ENCODE measurements around the gene NOXO1.

DNA sequence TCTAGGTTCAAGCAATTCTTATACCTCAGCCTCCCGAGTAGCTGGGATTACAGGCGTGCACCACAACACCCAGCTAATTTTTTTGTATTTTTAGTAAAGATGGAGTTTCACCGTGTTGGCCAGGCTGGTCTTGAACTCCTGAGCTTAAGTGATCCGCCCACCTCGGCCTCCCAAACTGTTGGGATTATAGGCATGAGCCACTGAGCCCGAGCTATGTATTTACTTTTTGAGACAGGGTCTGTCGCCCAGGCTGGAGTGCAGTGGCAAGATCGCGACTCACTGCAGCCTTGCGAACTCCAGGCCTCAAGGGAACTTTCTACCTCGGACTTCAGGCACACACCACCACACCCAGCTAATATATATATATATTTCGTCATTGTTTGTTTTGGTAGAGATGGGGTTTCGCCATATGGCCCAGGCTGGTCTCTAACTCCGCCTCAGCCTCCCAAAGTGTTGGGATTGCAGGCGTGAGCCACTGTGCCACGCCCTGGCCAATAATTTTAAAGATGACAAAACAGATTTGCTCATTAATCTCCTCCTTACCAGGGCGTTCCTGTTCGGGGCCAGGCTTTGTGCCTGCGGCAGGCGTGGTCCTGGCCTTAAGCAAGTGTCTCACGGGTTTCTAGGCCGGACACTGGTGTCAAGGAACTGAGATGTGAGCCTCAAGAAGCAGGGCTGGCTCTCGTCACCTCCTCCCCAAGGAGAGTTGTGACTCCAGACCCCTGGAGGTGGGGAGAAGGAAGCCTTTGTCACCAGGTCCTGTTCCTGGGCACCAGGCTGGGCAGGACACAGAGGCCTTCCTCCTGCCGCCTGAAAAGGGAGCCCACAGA is 34.1 kb upstream of the NOXO1 start:
- no peak for TF ChIP-seq MYC (IDR thresholded peaks at IDR 0.05; ENCODE audit: insufficient read depth, insufficient read length, insufficient replicate concordance, low read length, severe bottlenecking)
- no peak for TF ChIP-seq EZH2 (IDR thresholded peaks at IDR 0.05; ENCODE audit: borderline replicate concordance, control insufficient read depth, low read depth, low read length)
- no peak for TF ChIP-seq SP1 (IDR thresholded peaks at IDR 0.05; ENCODE audit: low read depth, low read length)
- TF ChIP-seq, protein P1, sequence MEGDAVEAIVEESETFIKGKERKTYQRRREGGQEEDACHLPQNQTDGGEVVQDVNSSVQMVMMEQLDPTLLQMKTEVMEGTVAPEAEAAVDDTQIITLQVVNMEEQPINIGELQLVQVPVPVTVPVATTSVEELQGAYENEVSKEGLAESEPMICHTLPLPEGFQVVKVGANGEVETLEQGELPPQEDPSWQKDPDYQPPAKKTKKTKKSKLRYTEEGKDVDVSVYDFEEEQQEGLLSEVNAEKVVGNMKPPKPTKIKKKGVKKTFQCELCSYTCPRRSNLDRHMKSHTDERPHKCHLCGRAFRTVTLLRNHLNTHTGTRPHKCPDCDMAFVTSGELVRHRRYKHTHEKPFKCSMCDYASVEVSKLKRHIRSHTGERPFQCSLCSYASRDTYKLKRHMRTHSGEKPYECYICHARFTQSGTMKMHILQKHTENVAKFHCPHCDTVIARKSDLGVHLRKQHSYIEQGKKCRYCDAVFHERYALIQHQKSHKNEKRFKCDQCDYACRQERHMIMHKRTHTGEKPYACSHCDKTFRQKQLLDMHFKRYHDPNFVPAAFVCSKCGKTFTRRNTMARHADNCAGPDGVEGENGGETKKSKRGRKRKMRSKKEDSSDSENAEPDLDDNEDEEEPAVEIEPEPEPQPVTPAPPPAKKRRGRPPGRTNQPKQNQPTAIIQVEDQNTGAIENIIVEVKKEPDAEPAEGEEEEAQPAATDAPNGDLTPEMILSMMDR (IDR thresholded peaks at IDR 0.05 in 2 of 3, conservative IDR thresholded peaks at IDR 0.05 in 1 of 3; ENCODE audit: control insufficient read depth in 2 of 3, extremely low read depth in 1 of 3, insufficient read depth in 1 of 3, low read depth in 3 of 3, low read length in 3 of 3) = no peak
- TF ChIP-seq, protein P2, sequence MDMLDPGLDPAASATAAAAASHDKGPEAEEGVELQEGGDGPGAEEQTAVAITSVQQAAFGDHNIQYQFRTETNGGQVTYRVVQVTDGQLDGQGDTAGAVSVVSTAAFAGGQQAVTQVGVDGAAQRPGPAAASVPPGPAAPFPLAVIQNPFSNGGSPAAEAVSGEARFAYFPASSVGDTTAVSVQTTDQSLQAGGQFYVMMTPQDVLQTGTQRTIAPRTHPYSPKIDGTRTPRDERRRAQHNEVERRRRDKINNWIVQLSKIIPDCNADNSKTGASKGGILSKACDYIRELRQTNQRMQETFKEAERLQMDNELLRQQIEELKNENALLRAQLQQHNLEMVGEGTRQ (IDR thresholded peaks at IDR 0.05; ENCODE audit: borderline replicate concordance, low read depth, low read length) = no peak
- TF ChIP-seq KDM1A (IDR thresholded peaks at IDR 0.05; ENCODE audit: borderline replicate concordance) = no peak
- no peak for TF ChIP-seq EP300 (IDR thresholded peaks at IDR 0.05; ENCODE audit: borderline replicate concordance in 1 of 2, control insufficient read depth in 1 of 2, low read depth in 2 of 2, low read length in 2 of 2)
- TF ChIP-seq TARDBP (IDR thresholded peaks at IDR 0.05; ENCODE audit: borderline replicate concordance) = no peak
- TF ChIP-seq TCF7 (IDR thresholded peaks at IDR 0.05; ENCODE audit: borderline replicate concordance) = no peak
- TF ChIP-seq POLR2AphosphoS5 (IDR thresholded peaks at IDR 0.05; ENCODE audit: low read length) = no peak
- TF ChIP-seq HCFC1 (IDR thresholded peaks at IDR 0.05; ENCODE audit: low read length) = no peak
- TF ChIP-seq, protein P3, sequence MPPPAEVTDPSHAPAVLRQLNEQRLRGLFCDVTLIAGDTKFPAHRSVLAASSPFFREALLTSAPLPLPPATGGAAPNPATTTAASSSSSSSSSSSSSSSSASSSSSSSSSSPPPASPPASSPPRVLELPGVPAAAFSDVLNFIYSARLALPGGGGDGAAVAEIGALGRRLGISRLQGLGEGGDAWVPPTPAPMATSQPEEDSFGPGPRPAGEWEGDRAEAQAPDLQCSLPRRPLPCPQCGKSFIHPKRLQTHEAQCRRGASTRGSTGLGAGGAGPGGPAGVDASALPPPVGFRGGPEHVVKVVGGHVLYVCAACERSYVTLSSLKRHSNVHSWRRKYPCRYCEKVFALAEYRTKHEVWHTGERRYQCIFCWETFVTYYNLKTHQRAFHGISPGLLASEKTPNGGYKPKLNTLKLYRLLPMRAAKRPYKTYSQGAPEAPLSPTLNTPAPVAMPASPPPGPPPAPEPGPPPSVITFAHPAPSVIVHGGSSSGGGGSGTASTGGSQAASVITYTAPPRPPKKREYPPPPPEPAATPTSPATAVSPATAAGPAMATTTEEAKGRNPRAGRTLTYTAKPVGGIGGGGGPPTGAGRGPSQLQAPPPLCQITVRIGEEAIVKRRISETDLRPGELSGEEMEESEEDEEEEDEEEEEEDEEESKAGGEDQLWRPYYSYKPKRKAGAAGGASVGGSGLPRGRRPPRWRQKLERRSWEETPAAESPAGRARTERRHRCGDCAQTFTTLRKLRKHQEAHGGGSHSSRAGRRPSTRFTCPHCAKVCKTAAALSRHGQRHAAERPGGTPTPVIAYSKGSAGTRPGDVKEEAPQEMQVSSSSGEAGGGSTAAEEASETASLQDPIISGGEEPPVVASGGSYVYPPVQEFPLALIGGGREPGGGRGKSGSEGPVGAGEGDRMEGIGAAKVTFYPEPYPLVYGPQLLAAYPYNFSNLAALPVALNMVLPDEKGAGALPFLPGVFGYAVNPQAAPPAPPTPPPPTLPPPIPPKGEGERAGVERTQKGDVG (CRISPR knock-in tag; IDR thresholded peaks at IDR 0.05) = no peak
- TF ChIP-seq ATF7 (IDR thresholded peaks at IDR 0.05; ENCODE audit: low read depth) = no peak

All from GM12878 (cell line).